Ascending aorta (tissue), 2 donors: ENCODE results near the gene PLEKHG5. TPM values are rescaled to one million over a fixed set of nuclear protein-coding genes. Genes with fewer than 3 reads are reported as not detected.

Experiments
- DNase-seq, 2 donors: peaks; one replicate each; pipeline ENCODE4 v3.0.0-alpha.2; 2019; ENCODE audit warnings: low spot score in 2 of 2
- H3K27ac ChIP-seq, 2 donors: fragments of 200-600 bp; sonication (generic); one replicate each; pipeline ENCODE4 v1.5.1; 2016 to 2017; ENCODE audit warnings: mild to moderate bottlenecking in 1 of 2
- H3K27me3 ChIP-seq: fragments of 200-600 bp; sonication (generic); one replicate; pipeline ENCODE4 v1.5.1; 2017
- H3K36me3 ChIP-seq, 2 donors: fragments of 200-600 bp; sonication (generic); one replicate each; pipeline ENCODE4 v1.5.1; 2016
- H3K4me1 ChIP-seq, 2 donors: fragments of 200-600 bp; sonication (generic); one replicate each; pipeline ENCODE4 v1.5.1; 2016 to 2017; ENCODE audit warnings: mild to moderate bottlenecking in 1 of 2
- H3K4me3 ChIP-seq, 2 donors: fragments of 200-600 bp; sonication (generic); one replicate each; pipeline ENCODE4 v1.5.1; 2016 to 2017; ENCODE audit warnings: mild to moderate bottlenecking in 1 of 2
- H3K9me3 ChIP-seq, 2 donors: fragments of 200-600 bp; sonication (generic); one replicate each; pipeline ENCODE4 v1.5.1; 2016
- CTCF ChIP-seq, 3 experiments: fragments of 200-600 bp in 2 of 3; fragments of 450-650 bp in 1 of 3; sonication (generic) in 2 of 3; IDR thresholded peaks; one replicate each; pipeline ENCODE4 v1.5.1; 2016 to 2019; ENCODE audit warnings: antibody characterized with exemption in 3 of 3, mild to moderate bottlenecking in 1 of 3, moderate library complexity in 1 of 3
- intact Hi-C: fragments of 100-400 bp; cut with DNase I; formaldehyde crosslinking; loops from one replicate; pipeline ENCODE4 v1.15.1; 2023
- total RNA-seq: library from RNA; depleted of rRNA; stranded (reverse); fragments of >200 nt; gene quantifications from one replicate; pipeline ENCODE4 v1.1.0, GENCODE V29; 2016

PLEKHG5 gene
- total RNA-seq, 1 donor from 2014 or later = 11.4 TPM

- peaks cover 0 to 20% of the 10 kb centered on the region in 2 donors for H3K36me3 ChIP-seq
- no peak for TF ChIP-seq CTCF (IDR thresholded peaks at IDR 0.05)
- H3K27me3 ChIP-seq = no peaks in the 10 kb centered on the region
- intact Hi-C loops = no loop called here
- no peak overlapping the region for H3K27ac ChIP-seq
- H3K4me3 ChIP-seq = no peak overlapping the region
- no peaks in the 10 kb centered on the region for H3K4me1 ChIP-seq
- no peak for DNase-seq
- no peaks in the 10 kb centered on the region for H3K9me3 ChIP-seq
These were observed 28.9 kb downstream of the PLEKHG5 start for GRCh38 chr1:6462412-6463119.

GRCh38 chr1:6461538-6462411, 29.7 kb downstream of the PLEKHG5 start:
- H3K9me3 ChIP-seq = no peaks in the 10 kb centered on the region
- H3K27me3 ChIP-seq = no peaks in the 10 kb centered on the region
- H3K27ac ChIP-seq = no peak overlapping the region
- no peak for DNase-seq
- no peaks in the 10 kb centered on the region for H3K4me1 ChIP-seq
- intact Hi-C loops = no loop called here
- peaks cover 0 to 19% of the 10 kb centered on the region in 2 donors for H3K36me3 ChIP-seq
- H3K4me3 ChIP-seq = no peak overlapping the region
- no peak for TF ChIP-seq CTCF (IDR thresholded peaks at IDR 0.05)

GRCh38 chr1:6461051-6461530, 30.4 kb downstream of the PLEKHG5 start:
- no peak for DNase-seq
- no peaks in the 10 kb centered on the region for H3K4me1 ChIP-seq
- H3K36me3 ChIP-seq = peaks cover 0 to 19% of the 10 kb centered on the region in 2 donors
- TF ChIP-seq CTCF (IDR thresholded peaks at IDR 0.05) = no peak
- no peak overlapping the region for H3K4me3 ChIP-seq
- H3K27ac ChIP-seq = no peak overlapping the region
- no peaks in the 10 kb centered on the region for H3K27me3 ChIP-seq
- intact Hi-C loops = no loop called here
- H3K9me3 ChIP-seq = no peaks in the 10 kb centered on the region

GRCh38 chr1:6460301-6461050, 31.0 kb downstream of the PLEKHG5 start:
- no peaks in the 10 kb centered on the region for H3K4me1 ChIP-seq
- no peaks in the 10 kb centered on the region for H3K9me3 ChIP-seq
- H3K27me3 ChIP-seq = no peaks in the 10 kb centered on the region
- no peak overlapping the region for H3K27ac ChIP-seq
- no peak overlapping the region for H3K4me3 ChIP-seq
- DNase-seq = no peak
- intact Hi-C loops = no loop called here
- no peak for TF ChIP-seq CTCF (IDR thresholded peaks at IDR 0.05)
- peaks cover 0 to 19% of the 10 kb centered on the region in 2 donors for H3K36me3 ChIP-seq

- no peaks in the 10 kb centered on the region for H3K4me1 ChIP-seq
- H3K36me3 ChIP-seq = peaks cover 0 to 19% of the 10 kb centered on the region in 2 donors
- H3K27ac ChIP-seq = no peak overlapping the region
- no peaks in the 10 kb centered on the region for H3K27me3 ChIP-seq
- H3K4me3 ChIP-seq = no peak overlapping the region
- intact Hi-C loops = no loop called here
- TF ChIP-seq CTCF (IDR thresholded peaks at IDR 0.05) = no peak
- no peaks in the 10 kb centered on the region for H3K9me3 ChIP-seq
- no peak for DNase-seq
These were observed 31.6 kb downstream of the PLEKHG5 start for GRCh38 chr1:6459850-6460265.
